ENCODE measurements around the gene RHOD. TPM values are rescaled to one million over a fixed set of nuclear protein-coding genes. Genes with fewer than 3 reads are reported as not detected.

Gene RHOD
- total and polyA plus RNA-seq, 10 of the 15 experiments (the other 5 are each of a cell fraction or from before 2014, with no cell fraction given): 0.15 to 2.6 (median 1.9) TPM; not detected in 2

DNA sequence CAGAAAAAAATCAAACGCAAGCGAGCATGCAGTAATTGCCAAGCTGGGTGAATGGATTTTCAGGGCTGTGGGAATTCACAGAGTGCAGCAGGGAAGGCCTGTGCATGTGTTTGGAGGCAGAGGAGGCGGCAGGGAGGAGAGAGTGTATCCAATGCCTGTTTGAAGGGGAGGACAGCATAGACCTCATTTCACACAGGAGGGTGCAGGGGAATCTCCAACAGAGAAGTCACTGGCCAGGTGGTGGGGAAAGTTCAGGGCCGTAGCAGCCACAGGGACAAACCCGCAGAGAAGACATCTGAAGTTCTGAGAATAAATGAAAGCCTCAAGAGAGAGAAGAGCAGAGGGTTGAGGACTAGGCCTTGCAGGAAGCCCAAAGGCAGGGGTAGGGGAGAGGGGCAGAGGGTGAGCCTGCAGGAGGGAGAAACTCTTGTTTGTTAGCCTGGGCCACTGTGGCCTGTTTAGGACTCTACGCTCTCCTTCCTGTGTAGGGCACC lies 43.2 kb downstream of the RHOD start (continued):
- TF ChIP-seq CREM (IDR thresholded peaks at IDR 0.05; ENCODE audit: low read depth) (peak; percentile 35; the same call in 1 of the 2 replicates), SIX5 (IDR thresholded peaks at IDR 0.05; ENCODE audit: low read depth, low read length, severe bottlenecking) (no peak), NFIC (IDR thresholded peaks at IDR 0.05; ENCODE audit: low read depth, low read length) (peak; percentile 34; the same call in 1 of the 2 replicates), NFYA (IDR thresholded peaks at IDR 0.05; ENCODE audit: borderline replicate concordance, low read depth, low read length) (no peak), SP1 (IDR thresholded peaks at IDR 0.05; ENCODE audit: low read depth, low read length) (peak; percentile 14), TAF1 (IDR thresholded peaks at IDR 0.05; ENCODE audit: borderline replicate concordance, low read depth, low read length) (0 out of 2 replicates have a peak, but pooled peaks have one; percentile 13), PAX5 (IDR thresholded peaks at IDR 0.05; ENCODE audit: borderline replicate concordance, low read depth, low read length) (peak; percentile 4; the same call in 1 of the 2 replicates), IKZF2 (IDR thresholded peaks at IDR 0.05) (peak; percentile 23 to 55; a peak in 1 of 4 replicates), POU2F2 (IDR thresholded peaks at IDR 0.05; ENCODE audit: borderline replicate concordance, low read depth, low read length) (no peak), RUNX3 (IDR thresholded peaks at IDR 0.05; ENCODE audit: low read length) (peak; percentile 79), BMI1 (IDR thresholded peaks at IDR 0.05; ENCODE audit: borderline replicate concordance) (no peak), GATAD2B (conservative IDR thresholded peaks at IDR 0.05; ENCODE audit: low read depth) (no peak), KLF5 (IDR thresholded peaks at IDR 0.05; ENCODE audit: partially characterized antibody) (no peak), DPF2 (IDR thresholded peaks at IDR 0.05) (0 out of 2 replicates have a peak, but pooled peaks have one; percentile 40), RFX5 (IDR thresholded peaks at IDR 0.05; ENCODE audit: low read depth, low read length) (no peak), TCF3 (IDR thresholded peaks at IDR 0.05; ENCODE audit: borderline replicate concordance, insufficient read depth, low read depth, low read length) (peak; percentile 73; the same call in 1 of the 2 replicates)
- TF ChIP-seq, protein P1, sequence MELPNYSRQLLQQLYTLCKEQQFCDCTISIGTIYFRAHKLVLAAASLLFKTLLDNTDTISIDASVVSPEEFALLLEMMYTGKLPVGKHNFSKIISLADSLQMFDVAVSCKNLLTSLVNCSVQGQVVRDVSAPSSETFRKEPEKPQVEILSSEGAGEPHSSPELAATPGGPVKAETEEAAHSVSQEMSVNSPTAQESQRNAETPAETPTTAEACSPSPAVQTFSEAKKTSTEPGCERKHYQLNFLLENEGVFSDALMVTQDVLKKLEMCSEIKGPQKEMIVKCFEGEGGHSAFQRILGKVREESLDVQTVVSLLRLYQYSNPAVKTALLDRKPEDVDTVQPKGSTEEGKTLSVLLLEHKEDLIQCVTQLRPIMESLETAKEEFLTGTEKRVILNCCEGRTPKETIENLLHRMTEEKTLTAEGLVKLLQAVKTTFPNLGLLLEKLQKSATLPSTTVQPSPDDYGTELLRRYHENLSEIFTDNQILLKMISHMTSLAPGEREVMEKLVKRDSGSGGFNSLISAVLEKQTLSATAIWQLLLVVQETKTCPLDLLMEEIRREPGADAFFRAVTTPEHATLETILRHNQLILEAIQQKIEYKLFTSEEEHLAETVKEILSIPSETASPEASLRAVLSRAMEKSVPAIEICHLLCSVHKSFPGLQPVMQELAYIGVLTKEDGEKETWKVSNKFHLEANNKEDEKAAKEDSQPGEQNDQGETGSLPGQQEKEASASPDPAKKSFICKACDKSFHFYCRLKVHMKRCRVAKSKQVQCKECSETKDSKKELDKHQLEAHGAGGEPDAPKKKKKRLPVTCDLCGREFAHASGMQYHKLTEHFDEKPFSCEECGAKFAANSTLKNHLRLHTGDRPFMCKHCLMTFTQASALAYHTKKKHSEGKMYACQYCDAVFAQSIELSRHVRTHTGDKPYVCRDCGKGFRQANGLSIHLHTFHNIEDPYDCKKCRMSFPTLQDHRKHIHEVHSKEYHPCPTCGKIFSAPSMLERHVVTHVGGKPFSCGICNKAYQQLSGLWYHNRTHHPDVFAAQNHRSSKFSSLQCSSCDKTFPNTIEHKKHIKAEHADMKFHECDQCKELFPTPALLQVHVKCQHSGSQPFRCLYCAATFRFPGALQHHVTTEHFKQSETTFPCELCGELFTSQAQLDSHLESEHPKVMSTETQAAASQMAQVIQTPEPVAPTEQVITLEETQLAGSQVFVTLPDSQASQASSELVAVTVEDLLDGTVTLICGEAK (IDR thresholded peaks at IDR 0.05; ENCODE audit: borderline replicate concordance): no peak
- TF ChIP-seq, protein P2, sequence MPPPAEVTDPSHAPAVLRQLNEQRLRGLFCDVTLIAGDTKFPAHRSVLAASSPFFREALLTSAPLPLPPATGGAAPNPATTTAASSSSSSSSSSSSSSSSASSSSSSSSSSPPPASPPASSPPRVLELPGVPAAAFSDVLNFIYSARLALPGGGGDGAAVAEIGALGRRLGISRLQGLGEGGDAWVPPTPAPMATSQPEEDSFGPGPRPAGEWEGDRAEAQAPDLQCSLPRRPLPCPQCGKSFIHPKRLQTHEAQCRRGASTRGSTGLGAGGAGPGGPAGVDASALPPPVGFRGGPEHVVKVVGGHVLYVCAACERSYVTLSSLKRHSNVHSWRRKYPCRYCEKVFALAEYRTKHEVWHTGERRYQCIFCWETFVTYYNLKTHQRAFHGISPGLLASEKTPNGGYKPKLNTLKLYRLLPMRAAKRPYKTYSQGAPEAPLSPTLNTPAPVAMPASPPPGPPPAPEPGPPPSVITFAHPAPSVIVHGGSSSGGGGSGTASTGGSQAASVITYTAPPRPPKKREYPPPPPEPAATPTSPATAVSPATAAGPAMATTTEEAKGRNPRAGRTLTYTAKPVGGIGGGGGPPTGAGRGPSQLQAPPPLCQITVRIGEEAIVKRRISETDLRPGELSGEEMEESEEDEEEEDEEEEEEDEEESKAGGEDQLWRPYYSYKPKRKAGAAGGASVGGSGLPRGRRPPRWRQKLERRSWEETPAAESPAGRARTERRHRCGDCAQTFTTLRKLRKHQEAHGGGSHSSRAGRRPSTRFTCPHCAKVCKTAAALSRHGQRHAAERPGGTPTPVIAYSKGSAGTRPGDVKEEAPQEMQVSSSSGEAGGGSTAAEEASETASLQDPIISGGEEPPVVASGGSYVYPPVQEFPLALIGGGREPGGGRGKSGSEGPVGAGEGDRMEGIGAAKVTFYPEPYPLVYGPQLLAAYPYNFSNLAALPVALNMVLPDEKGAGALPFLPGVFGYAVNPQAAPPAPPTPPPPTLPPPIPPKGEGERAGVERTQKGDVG (CRISPR knock-in tag; IDR thresholded peaks at IDR 0.05): no peak
